Kidney glomerular epithelial cell (primary cell): ENCODE measurements around the gene ELF3.
"Not testable (repeated sequence)": the region's sequence is repeated elsewhere in the genome, so short reads cannot be mapped to it uniquely, and the experiment has no call there.

Experiments
- DNase-seq: peaks from one replicate; lab custom pipeline; 2025; lab: John Stamatoyannopoulos, UW

ELF3 gene

DNA sequence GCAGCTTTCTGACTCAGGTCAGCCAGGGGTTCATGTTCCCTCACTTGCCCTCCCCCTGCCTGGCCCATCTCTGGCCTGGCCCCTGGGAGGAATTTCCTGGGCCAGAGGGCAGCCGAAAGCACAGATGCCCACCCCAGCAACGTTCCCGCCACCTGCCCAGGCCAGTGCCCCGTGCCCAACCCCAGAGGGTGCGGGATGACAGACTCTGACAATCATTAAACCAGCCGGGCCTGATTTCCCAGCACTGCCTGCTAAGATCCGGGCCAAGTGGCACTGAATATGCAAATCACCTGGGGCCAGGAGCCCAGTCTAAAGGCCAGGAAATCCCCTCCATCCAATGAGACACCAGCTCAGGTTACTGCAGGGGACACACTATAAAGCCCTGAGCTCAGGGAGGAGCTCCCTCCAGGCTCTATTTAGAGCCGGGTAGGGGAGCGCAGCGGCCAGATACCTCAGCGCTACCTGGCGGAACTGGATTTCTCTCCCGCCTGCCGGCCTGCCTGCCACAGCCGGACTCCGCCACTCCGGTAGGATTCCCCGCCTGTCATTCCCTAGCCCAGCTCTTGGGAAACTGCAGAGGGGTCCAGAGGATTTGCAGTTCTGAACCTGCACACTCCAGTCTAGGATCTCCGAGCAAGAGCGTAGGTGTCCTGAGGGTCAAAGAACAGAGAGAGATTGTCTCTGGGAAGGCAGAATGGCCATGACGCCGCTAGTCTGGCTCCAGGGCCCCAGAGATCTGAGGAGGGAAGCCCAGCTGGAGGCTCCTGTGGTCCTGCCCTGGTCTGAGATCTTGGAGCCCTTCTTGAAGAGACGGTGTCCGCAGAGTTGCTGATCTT, at the start of gene ELF3:
Gene ELF3, plus strand, starts transcription at position 408 of the 836 bp plus-strand sequence. CDS start 550 bp downstream, outside the sequence.
- peak; percentile 98 for DNase-seq

DNA sequence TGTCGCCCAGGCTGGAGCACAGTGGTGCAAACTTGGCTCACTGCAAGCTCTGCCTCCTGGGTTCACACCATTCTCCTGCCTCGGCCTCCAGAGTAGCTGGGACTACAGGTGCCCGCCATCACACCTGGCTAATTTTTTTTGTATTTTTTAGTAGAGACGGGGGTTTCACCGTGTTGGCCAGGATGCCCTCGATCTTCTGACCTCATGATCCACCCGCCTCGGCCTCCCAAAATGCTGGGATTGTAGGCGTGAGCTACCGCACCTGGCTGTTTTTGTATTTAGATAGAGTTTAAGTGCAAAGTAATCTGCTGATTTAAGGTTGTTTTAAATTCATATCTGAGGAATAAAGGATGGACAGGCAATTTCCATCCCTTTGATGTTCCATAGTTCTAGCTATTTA, 48.0 kb upstream of the ELF3 start:
- DNase-seq = not testable (repeated sequence)

DNA sequence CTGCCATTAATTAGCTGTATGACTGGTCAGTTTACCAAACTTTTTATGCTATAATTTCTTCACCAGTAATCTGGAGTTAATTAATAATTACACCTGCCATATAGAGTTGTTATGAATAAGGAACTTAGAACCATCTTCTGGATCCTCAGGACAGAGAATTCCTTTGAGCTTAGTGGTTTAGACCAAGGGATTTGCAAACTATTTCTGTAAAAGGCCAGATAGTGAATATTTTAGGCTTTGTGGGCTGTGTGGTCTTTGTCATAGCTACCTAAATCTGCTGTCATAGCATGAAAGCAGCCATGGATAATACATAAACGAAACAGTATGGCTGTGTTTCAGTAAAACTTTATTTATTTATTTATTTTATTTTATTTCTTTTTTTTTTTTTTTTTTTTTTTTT, 46.1 kb upstream of the ELF3 start:
- no peak for DNase-seq

DNA sequence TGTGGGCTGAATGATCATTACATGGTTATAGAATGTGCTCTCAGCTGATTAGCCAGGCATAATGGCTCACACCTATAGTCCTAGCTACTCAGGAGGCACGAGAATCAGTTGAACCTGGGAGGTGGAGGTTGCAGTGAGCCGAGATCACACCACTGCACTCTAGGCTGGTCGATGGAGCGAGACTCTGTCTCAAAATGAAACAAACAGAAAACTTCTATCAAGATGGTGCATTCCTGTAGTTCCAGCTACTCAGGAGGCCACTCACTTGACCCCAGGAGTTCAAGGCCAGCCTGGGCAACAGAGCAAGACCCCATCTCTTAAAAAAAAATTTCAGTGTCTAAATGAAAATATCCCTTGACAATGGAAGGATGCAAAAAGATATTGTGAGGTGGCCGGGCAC, 44.2 kb upstream of the ELF3 start:
- DNase-seq = peak; percentile 16

DNA sequence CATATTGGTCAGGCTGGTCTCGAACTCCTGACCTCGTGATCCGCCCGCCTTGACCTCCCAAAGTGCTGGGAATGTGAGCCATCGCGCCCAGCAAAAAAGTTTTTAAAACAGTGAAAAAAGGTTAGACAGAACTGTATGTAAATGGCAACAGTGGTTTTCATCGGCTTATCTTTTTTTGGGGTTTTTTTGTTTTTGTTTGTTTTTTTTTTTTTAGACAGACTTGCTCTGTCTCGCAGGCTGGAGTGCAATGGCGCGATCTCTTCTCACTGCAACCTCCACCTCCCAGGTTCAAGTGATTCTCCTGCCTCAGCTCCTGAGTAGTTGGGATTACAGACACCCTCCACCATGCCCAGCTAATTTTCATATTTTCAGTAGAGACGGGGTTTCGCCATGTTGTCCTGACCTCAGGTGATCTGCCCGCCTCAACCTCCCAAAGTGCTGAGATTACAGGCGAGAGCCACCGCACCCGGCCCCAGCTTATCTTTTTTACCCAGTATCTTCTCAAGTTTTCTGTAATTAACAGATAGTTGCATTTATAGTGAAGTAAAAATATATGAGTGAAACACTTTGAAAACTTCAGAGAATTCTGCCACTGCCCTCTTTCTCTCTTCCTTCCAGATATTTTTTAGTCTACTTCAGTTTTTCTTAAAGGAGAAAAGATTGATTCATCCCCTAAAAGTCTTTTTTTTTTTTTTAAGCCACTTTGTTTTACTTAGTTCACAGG, 42.0 kb upstream of the ELF3 start:
- DNase-seq = no peak

DNA sequence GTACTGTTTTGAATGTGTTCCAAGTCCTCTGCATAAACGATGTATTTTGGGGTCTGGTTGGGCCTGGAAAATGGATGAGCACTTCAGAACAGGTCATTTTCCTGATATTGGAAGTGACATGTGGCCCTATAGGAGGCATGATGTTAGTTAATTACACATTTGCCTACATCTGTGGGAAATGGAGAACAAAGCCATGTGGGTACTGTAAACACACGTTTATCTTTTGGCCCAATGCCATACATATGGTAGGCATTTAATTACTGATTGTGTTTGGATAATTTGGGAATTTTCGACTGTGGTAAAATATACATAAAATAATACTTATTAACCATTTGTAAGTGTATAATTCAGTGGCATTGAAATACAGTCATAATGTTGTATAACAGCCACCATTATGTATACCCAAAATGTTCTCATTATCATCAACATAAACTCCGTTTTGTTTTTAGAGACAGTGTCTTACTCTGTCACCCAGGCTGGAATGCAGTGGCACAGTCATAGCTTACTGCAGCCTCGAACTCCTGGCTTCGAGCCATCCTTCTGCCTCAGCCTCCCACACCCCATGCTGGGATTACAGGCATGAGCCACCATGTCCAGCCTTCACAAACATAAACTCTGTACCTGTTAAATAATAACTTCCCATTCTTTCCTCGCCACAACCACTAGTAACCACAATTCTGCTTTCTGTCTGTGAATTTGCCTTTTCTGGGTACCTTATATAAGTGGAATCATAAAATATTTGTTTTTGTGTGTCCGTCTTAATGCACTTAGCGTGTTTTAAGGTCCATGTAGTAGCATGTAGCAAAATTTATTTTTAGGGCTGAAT, 39.8 kb upstream of the ELF3 start:
- peak; percentile 63 for DNase-seq

DNA sequence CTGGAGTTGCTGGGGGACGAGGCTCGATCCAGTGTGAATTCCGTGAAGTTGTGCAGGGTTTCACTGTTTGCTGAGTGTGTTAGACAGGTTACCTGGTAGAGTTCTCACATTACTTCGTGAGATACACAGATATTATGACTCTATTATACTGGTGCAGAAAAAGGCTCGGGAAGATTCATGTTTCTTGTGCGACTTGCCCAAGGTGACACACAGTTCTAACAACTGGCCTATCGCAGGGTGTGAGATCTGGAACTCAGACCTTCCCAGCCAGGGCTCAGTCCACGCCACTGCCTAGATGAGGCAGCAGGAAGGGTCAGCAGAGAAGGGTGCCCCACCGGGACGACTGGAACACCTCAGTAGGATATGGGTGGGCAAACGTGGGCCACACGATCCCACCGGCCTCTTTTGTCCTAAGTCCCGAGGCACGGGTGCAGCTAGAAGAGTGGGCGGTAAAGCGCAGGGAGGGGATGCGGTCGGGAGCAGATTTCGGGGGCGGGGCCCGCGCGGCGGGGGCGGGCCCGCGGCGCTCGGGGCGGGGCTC, 28.2 kb upstream of the ELF3 start:
- peak; percentile 82 for DNase-seq

DNA sequence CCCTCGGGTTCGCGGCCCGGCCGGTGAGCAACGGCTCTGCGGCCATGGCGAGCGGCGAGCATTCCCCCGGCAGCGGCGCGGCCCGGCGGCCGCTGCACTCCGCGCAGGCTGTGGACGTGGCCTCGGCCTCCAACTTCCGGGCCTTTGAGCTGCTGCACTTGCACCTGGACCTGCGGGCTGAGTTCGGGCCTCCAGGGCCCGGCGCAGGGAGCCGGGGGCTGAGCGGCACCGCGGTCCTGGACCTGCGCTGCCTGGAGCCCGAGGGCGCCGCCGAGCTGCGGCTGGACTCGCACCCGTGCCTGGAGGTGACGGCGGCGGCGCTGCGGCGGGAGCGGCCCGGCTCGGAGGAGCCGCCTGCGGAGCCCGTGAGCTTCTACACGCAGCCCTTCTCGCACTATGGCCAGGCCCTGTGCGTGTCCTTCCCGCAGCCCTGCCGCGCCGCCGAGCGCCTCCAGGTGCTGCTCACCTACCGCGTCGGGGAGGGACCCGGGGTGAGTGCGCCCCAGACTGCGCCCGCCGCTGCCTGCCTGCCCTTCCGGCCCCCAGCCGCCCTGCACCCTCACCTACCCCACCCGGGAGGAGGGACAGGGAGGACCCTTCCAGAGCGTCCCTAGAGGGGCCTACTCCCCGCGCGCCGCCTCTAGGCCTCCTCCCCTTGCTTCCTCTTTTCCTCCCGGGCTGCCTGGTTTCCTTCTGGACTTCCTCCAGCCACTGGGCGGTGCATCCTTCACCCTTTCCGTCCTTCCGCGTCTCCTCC, 27.6 kb upstream of the ELF3 start, which contains the start of gene RNPEP:
Gene RNPEP, plus strand, starts transcription at position 26 of the 757 bp plus-strand sequence. Its CDS starts 19 bp downstream, at position 45.
- peak; percentile 74 for DNase-seq

DNA sequence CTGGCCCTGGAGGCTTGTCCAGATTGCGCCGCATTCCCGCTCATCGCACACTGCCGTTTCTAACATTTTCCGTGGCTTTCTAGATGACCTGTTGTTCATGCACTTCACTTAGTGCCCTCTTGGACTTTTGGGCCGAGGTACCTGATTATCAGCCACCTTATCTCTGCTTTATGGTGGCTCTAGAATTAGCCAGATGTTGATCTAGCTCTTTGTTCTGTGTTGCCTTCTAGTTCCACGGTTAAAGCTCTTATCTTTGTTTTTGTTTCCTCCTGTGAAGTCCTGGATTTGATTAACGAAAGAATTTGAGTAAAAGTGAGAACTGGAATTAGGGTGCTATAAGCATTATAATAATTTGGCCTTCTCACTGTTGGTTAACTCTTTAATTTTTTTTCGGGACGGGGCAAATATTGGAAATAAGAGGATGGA, 27.0 kb upstream of the ELF3 start:
- no peak for DNase-seq

DNA sequence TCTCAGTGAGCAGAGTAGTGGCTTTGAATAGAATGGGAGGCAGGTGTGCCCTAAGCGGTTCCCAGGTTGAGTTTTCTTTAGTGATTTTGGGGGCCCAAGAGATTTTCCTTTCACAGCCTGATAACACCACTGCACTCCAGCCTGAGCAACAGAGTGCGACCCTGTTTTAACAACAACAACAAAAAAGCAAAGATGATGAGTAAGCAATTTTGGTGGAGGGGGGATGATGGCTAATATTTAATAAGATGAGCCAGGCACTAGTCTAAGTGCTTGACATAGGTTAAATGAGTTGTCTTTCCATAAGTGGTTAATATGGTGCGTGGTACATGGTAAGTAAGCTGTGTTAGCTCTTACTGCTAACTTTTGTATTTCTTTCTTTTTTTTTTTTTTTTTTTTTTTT, 25.9 kb upstream of the ELF3 start:
- DNase-seq = no peak

DNA sequence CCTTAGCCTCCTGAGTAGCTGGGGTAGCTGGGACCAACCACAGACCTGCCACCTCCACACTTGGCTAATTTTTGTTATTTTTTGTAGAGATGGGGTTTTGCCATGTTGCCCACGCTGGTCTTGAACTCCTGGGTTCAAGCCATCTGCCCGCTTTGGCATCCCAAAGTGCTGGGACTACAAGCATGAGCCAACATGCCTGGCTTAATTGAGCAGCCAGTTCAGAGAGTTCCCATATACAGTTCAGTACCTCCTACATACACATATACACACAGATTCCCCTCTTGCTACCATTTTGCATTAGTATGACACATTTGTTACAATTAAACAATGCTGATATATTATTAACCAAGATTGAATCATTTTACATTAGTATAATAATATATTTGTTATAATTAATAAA, 25.0 kb upstream of the ELF3 start:
- DNase-seq = no peak

DNA sequence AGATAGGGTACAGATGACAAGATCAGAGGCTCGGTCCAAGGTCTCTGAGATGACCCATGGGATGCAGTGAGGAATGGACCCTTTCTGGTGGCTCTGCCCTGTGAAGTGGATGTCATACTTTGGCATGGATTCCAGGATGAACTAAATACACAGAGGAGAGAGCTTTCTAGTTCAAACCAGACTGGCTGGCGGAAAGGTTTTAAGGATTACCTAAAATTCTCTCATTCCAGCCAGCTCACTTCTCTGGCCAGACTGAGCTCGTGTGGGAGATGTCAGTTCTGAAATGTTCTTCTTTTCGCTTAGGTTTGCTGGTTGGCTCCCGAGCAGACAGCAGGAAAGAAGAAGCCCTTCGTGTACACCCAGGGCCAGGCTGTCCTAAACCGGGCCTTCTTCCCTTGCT, 21.8 kb upstream of the ELF3 start:
- no peak for DNase-seq

DNA sequence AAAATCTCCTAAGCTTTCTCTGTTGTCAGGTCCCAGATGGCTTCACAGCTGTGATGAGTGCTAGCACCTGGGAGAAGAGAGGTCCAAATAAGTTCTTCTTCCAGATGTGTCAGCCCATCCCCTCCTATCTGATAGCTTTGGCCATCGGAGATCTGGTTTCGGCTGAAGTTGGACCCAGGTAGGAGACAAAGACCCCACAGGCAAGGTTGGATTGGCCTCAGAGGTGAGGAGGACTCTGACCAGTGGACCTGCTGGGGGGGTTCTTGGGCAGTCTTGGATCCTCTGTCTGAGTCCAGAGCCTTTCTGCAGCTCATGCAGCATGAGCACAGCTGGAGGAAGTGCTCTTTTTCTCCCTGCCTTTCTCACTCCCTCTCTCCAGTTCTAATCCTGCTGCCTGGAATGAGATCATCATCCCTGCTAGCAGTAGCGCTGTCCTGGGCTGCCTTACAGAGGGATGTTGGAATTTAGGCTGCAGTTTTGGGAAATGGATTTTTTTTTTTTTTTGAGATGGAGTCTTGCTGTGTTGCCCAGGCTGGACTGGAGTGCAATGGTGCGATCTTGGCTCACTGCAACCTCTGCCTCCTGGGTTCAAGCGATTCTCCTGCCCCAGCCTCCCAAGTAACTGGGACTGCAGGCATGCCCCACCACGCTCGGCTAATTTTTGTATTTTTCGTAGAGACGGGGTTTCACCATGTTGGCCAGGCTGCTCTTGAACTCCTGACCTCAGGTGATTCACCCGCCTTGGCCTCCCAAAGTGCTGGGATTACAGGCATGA, 20.8 kb upstream of the ELF3 start:
- DNase-seq = no peak

DNA sequence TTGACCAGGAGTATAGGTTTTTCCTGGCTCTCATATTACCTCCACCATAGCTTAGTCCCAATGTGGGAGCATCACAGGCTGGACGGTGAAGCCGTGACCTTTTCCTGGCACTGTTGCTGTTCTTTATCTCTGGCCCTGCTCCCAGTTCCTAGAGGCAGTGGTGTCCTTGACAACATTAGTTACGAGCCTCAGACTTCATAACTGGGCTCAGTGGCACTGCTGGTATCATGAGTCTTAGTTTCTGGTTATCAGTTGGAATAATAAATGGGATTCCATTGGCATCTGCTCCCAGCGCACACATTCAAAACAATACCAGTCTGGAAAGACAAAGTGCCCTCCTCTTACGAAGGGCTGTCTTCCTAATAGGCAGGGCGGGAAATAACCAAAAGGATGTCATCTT, 20.0 kb upstream of the ELF3 start:
- DNase-seq = no peak

DNA sequence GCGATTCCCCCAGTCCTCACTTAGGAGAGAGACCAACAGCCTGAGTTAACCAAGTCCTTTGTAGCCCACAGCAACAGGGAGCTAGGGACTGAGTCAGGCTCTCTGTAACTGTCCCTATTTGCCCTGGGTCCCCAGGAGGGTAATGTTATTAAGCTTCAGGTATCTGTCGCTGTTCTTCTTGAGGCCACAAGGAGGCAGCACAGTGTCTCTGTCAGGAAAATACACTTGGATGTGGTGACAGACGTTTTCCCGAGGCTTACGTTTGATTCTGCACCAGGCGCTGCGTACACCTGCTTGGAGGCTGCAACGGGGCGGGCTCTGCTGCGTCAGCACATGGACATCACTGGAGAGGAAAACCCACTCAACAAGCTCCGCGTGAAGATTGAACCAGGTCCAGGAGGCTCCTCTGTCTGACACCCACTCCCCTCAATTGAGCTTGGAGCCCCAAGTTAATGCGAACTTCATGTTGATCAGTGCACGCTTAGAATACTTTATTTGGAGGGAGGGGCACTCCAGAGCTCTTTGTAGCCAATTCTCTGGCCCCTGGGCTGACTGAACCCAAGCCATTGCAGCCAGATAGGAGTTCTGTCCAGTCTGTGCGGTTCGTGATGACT, 10.7 kb upstream of the ELF3 start:
- peak; percentile 34 for DNase-seq

DNA sequence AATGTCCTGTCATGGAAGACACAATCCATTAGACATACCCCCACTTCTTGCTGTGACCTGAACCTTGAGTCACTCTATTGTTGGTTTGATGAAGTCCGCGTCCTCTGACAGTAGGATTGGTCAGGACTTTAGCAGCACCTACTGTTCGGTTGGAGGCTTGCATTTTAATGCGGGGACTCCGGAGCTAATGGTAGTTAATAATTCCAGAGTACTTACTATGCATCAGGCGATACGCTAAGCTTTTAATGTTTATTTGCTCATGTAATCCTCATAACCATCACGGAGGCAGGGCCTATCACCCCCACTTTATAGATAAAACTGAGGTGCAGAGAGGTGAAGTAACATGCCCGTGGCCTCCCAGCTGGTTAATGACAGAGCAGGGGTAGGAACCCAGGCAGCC, 7.9 kb upstream of the ELF3 start:
- DNase-seq = no peak

DNA sequence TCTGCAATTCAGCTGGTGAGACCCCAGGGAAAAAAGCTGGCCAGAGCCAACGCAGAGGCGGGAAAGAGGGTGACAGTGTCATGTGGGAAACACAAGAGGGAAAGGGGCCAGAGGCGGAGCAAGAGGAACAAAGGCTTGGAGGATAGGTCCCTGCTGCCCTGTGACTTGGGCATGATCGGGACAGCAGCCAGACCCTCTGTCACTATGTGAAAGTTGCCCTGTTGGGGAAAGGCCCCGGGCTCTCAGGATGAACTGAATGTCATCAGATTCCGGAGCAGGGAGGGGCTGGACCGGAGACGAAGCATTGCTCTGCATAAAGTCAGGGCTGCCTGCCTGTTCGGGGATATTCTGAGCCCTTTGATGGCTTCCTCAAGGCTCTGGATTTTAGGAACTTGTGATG, 5.7 kb upstream of the ELF3 start:
- DNase-seq = no peak

DNA sequence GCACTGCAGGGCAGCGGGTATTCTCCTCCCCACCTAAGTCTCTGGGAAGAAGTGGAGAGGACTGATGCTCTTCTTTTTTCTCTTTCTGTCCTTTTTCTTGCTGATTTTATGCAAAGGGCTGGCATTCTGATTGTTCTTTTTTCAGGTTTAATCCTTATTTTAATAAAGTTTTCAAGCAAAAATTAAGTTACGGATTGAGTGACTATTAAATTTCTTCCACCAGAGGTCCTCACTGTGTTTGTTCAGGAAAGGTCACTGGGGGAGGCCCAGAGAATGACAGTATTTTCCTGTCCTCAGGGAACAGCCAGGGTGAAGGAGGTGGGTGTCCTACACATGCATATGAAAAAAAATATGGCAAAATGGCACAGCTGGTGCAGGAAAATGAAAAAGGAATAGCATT, 4.4 kb upstream of the ELF3 start:
- no peak for DNase-seq

DNA sequence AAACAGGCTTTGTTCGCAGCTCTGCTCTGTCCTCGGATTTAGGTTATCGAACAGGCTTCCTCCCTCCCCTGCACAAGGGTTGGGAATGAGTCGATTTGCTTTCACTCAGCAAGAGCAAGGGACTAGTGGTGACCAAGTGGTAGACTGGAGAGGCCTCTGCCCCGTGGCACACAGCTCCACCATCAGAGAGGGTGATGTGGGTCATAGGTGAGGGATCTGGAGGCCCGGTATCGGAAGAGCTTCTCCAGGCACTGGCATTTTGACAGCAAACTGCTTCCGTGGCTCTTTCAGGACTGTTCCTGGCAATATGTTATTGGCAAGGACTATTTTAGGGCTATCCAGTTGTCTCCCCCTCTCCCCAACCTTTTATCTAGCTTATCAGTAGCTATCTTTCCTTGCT, 3.1 kb upstream of the ELF3 start:
- no peak for DNase-seq
